Measurements from ENCODE around the gene PPP1R3G.

The PPP1R3G gene

DNA sequence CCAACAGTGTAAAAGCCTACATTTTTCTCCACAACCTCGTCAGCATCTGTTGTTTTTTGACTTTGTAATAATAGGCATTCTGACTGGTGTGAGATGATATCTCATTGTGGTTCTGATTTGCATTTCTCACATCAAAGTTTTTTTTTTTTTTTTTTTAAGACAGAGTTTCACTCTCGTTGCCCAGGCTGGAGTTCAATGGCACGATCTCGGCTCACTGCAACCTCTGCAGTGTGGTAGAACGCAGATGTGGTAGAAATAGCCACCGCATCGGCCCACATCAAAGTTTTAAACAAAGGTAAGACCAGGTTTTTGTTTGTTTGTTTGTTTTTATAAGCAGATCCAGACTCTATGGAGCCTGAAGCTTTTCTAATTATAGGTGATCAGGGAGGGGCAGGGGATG, 12.7 kb upstream of the PPP1R3G start:
- TF ChIP-seq CEBPB (IDR thresholded peaks at IDR 0.05), result no peak
- TF ChIP-seq, protein P1, sequence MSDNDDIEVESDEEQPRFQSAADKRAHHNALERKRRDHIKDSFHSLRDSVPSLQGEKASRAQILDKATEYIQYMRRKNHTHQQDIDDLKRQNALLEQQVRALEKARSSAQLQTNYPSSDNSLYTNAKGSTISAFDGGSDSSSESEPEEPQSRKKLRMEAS (IDR thresholded peaks at IDR 0.05), result no peak
- no peak for TF ChIP-seq RAD21 (IDR thresholded peaks at IDR 0.05; ENCODE audit: low read depth)
- no peak for TF ChIP-seq ZBTB7A (IDR thresholded peaks at IDR 0.05; ENCODE audit: low read depth)
- no peak for TF ChIP-seq EGR1 (IDR thresholded peaks at IDR 0.05)
- no peak for TF ChIP-seq TCF12 (IDR thresholded peaks at IDR 0.05; ENCODE audit: low read depth)
- no peak for TF ChIP-seq FOXM1 (IDR thresholded peaks at IDR 0.05; ENCODE audit: borderline replicate concordance, low read depth)
- TF ChIP-seq TAF1 (IDR thresholded peaks at IDR 0.05; ENCODE audit: low read depth), result no peak
- TF ChIP-seq NFIC (IDR thresholded peaks at IDR 0.05), result no peak
- TF ChIP-seq EP300 (IDR thresholded peaks at IDR 0.05; ENCODE audit: borderline replicate concordance), result no peak
- no peak for TF ChIP-seq YY1 (IDR thresholded peaks at IDR 0.05; ENCODE audit: low read depth)
- TF ChIP-seq, protein P2, sequence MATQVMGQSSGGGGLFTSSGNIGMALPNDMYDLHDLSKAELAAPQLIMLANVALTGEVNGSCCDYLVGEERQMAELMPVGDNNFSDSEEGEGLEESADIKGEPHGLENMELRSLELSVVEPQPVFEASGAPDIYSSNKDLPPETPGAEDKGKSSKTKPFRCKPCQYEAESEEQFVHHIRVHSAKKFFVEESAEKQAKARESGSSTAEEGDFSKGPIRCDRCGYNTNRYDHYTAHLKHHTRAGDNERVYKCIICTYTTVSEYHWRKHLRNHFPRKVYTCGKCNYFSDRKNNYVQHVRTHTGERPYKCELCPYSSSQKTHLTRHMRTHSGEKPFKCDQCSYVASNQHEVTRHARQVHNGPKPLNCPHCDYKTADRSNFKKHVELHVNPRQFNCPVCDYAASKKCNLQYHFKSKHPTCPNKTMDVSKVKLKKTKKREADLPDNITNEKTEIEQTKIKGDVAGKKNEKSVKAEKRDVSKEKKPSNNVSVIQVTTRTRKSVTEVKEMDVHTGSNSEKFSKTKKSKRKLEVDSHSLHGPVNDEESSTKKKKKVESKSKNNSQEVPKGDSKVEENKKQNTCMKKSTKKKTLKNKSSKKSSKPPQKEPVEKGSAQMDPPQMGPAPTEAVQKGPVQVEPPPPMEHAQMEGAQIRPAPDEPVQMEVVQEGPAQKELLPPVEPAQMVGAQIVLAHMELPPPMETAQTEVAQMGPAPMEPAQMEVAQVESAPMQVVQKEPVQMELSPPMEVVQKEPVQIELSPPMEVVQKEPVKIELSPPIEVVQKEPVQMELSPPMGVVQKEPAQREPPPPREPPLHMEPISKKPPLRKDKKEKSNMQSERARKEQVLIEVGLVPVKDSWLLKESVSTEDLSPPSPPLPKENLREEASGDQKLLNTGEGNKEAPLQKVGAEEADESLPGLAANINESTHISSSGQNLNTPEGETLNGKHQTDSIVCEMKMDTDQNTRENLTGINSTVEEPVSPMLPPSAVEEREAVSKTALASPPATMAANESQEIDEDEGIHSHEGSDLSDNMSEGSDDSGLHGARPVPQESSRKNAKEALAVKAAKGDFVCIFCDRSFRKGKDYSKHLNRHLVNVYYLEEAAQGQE (IDR thresholded peaks at IDR 0.05; ENCODE audit: low read depth), result no peak
- no peak for TF ChIP-seq TEAD4 (IDR thresholded peaks at IDR 0.05)
- TF ChIP-seq, protein P3, sequence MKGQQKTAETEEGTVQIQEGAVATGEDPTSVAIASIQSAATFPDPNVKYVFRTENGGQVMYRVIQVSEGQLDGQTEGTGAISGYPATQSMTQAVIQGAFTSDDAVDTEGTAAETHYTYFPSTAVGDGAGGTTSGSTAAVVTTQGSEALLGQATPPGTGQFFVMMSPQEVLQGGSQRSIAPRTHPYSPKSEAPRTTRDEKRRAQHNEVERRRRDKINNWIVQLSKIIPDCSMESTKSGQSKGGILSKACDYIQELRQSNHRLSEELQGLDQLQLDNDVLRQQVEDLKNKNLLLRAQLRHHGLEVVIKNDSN (IDR thresholded peaks at IDR 0.05), result no peak
- TF ChIP-seq CREB1 (IDR thresholded peaks at IDR 0.05; ENCODE audit: low read depth), result no peak

DNA sequence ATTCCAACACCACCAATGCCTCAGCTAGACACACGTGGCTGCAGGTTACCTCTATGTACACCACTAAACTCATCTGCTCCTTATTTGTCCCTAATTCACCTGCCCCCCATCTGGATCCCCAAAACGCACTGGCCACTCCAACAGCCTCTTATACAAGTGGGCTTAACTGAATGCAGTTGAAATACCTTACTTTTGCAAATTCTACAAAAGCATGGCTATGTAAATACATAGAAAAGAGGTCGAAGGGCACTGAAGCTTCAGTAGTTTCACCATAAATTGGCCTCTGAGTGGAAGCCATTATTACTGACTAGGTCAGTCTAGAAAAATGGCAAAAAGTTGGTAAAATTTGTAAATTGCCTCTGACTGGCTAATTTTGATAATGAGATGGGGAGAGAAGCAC, 11.1 kb upstream of the PPP1R3G start:
- TF ChIP-seq TEAD4 (IDR thresholded peaks at IDR 0.05), result no peak
- no peak for TF ChIP-seq NFIC (IDR thresholded peaks at IDR 0.05)
- no peak for TF ChIP-seq ZBTB7A (IDR thresholded peaks at IDR 0.05; ENCODE audit: low read depth)
- TF ChIP-seq, protein P1 (IDR thresholded peaks at IDR 0.05), result no peak
- TF ChIP-seq RAD21 (IDR thresholded peaks at IDR 0.05; ENCODE audit: low read depth), result no peak
- TF ChIP-seq CEBPB (IDR thresholded peaks at IDR 0.05), result no peak
- TF ChIP-seq, protein P2 (IDR thresholded peaks at IDR 0.05; ENCODE audit: low read depth), result no peak
- no peak for TF ChIP-seq CREB1 (IDR thresholded peaks at IDR 0.05; ENCODE audit: low read depth)
- TF ChIP-seq TCF12 (IDR thresholded peaks at IDR 0.05; ENCODE audit: low read depth), result no peak
- TF ChIP-seq EP300 (IDR thresholded peaks at IDR 0.05; ENCODE audit: borderline replicate concordance), result no peak
- TF ChIP-seq FOXM1 (IDR thresholded peaks at IDR 0.05; ENCODE audit: borderline replicate concordance, low read depth), result no peak
- TF ChIP-seq EGR1 (IDR thresholded peaks at IDR 0.05), result no peak
- no peak for TF ChIP-seq YY1 (IDR thresholded peaks at IDR 0.05; ENCODE audit: low read depth)
- TF ChIP-seq TAF1 (IDR thresholded peaks at IDR 0.05; ENCODE audit: low read depth), result no peak
- TF ChIP-seq, protein P3 (IDR thresholded peaks at IDR 0.05), result no peak

DNA sequence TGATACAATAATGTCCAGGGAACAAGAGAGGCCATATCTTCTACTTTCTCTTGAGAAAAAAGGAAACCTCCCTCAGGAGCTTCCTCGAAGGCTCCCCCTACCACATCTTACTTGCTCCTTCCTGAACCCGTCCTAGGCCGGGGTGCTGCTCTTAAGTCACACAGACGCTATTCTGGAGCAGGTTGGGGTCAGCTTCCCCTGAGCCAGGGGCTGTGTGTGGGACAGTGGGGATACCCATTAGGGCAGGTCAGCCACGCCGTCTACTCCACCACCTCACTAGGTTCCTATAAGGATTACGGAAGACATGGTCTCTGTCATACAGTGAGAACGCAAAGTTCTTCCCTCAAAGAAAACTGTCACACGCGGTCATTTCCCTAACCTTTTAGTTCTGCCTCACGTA, 8.2 kb upstream of the PPP1R3G start:
- TF ChIP-seq EP300 (IDR thresholded peaks at IDR 0.05; ENCODE audit: borderline replicate concordance) (no peak), TAF1 (IDR thresholded peaks at IDR 0.05; ENCODE audit: low read depth) (no peak), RAD21 (IDR thresholded peaks at IDR 0.05; ENCODE audit: low read depth) (no peak), YY1 (IDR thresholded peaks at IDR 0.05; ENCODE audit: low read depth) (no peak), CEBPB (IDR thresholded peaks at IDR 0.05) (no peak), EGR1 (IDR thresholded peaks at IDR 0.05) (no peak), TCF12 (IDR thresholded peaks at IDR 0.05; ENCODE audit: low read depth) (no peak), CREB1 (IDR thresholded peaks at IDR 0.05; ENCODE audit: low read depth) (no peak)
- TF ChIP-seq, protein P2 (IDR thresholded peaks at IDR 0.05; ENCODE audit: low read depth), result no peak
- TF ChIP-seq, protein P3 (IDR thresholded peaks at IDR 0.05), result no peak
- TF ChIP-seq, protein P1 (IDR thresholded peaks at IDR 0.05), result no peak
